ENCODE data around the gene WDR27.
A peak's percentile ranks its signal among the peaks of the same experiment; 100 is the strongest.
"Not testable (repeated sequence)": the region's sequence is repeated elsewhere in the genome, so short reads cannot be mapped to it uniquely, and the experiment has no call there.

The WDR27 gene

DNA sequence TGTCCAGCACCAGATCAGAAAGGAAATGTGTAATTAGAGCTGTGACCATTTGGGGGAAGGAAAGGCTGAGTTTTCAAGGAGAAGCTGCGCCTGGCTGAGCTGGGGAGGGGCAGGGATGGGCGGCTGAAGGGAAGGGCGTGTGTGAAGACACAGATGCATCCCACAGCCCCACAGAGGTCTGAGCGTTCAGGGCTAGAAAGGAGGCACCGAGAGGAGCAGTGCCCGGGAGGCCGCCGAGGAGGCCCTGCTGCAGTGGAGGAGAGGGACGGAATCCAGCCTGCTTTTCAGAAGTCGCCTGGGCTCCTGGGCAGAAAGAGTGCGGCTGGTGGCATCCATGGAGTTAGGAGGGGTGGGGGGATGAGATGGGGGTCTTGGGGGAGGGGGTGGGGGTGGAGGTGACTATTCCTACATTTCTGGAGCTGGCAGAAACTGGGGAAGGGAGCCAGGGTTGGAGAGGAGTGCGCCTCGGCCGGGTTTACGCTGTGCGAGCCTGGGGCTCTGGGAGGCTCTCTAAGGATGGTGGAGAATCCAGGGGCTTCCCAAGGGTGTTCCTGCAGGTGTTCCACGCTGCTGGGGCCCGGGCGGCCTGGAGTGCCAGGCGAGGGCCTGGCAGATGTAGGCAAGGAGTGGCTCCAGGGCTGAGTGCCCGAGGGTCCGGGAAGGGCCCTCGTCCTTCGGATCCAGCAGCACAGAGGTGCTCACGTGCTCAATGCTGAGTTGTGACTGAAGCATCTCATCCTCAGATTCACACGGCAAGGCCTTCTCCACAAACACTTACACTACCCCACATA is 41.8 kb downstream of the WDR27 start:
- DNase-seq, result no peak

- DNase-seq, result no peak
Observed at GRCh38 chr6:169657284-169657610, 44.6 kb downstream of the WDR27 start.

- DNase-seq, result no peak
Observed at GRCh38 chr6:169656546-169657283, 45.1 kb downstream of the WDR27 start.

- peak in 1 of 2 experiments; percentile 7 for DNase-seq
Observed at GRCh38 chr6:169654598-169655391, 47.0 kb downstream of the WDR27 start.

DNA sequence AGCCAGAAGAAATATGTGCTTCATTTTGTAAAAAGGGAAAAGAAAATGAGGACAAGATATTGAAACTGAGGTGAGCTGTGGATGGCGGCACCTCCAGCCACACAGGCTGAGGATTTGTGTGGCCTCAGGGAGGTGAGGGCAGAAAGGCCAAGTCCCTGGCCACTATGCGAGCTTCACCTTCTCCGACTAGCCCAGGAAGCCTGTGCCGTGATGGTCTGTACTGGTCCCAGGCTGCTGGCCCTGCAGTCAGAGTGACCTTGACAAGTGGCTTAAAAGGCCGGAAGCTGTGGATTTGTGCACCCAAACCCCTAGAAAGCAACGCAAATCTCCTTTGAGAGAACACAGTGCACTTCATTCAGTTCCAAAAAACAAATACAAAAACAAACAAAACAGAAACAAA is 48.1 kb downstream of the WDR27 start:
- DNase-seq, result no peak

DNA sequence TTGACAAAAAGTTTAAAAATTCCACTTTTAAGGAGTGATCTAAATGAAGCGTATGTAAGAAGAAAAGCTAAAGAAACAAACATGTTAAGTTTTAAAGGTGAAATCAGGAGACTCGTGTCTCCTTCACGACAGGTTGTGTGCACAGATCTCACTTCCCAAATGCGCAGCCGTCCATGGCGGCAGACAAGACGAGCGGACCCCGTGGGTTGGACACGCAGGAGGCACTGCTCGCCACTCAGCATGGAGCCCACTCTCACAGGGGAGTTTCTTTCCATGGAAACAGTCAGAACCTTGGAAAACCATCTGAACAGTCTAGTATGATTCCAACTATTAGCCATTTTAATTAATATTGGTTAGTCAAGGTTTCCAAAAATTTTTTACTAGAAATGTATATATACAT is 48.9 kb downstream of the WDR27 start:
- DNase-seq, result no peak

GRCh38 chr6:169651498-169651897 is 50.3 kb downstream of the WDR27 start:
- DNase-seq, result no peak

DNA sequence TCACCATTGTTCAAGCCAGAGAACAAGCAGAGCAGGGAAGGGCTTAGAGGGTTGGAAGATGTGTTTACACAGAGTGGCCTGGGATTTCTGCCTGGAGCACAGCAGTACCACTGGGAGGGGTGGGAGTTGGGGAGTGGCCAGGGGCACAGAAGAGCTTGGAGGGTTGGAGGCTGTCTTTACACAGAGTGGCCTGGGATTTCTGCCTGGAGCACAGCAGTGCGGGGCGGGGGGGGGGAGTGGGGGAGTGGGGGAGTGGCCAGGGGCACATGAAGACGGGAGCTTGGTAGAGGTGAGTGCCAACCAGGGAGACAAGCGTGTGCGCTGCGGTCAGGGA is 50.9 kb downstream of the WDR27 start:
- no peak for DNase-seq

- DNase-seq, result no peak
Observed at GRCh38 chr6:169650241-169650958, 51.4 kb downstream of the WDR27 start.

GRCh38 chr6:169648617-169649016 is 53.2 kb downstream of the WDR27 start:
- no peak for DNase-seq

- no peak for DNase-seq
Observed at GRCh38 chr6:169648092-169648491, 53.7 kb downstream of the WDR27 start.

DNA sequence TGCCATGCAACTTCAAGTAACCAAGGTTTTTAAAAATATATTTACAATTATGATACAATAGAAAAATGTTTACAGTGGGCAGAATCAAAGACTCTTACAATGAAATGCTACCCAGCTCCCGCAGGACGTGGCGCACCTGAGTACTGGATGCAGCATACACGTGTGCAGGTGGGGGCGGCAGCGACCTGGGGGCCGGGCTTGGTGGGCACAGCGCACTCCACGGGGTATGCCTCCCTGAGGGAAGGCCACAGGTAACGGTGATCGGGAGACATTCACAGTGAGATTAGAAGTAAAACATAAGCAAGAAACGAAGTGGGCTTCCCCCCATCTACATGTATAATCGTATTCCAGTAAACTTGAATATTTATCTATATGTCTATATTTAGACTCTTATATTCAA is 54.2 kb downstream of the WDR27 start:
- no peak for DNase-seq

- no peak for DNase-seq
Observed at GRCh38 chr6:169646906-169647567, 54.8 kb downstream of the WDR27 start.

- not testable (repeated sequence) for DNase-seq
Observed at GRCh38 chr6:169645459-169645858, 56.4 kb downstream of the WDR27 start.

DNA sequence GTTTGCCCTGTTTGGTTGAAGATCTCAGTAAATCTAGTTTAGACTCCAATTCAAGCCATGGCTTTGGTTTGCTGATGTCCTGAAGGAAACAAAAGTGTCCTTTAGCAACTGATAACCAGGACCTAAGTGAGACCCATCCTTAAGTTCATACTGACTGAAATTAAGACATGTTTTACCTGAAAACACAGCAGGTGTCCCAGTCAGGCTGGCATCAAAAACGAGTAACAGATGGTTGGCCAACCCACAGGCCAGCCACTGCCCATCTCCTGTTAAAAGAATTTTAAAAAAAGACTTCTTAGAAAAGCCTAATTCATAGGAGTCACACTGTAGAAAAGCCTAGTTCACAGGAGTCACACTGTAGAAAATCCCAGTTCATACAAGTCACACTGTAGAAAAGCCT is 58.3 kb downstream of the WDR27 start:
- no peak for DNase-seq

DNA sequence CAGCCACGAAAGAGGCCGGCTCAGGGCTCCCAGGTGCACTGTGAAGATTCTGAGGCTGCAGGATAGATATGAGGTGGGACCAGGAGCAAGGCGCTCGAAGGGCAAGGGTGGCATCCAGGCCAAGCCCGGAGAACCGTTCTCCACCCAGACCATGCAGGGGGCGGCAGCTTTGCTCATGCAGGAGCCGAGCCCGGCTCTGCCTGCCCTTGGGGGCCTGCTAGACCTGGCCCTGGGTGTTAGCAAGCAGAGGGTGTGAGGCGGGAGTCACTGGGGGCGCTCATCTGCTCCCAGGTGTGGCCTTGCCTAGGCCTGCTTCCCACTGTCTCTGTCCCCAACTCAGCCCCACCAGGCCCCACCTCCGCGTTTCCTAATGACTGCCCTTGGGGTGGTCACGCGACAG is 59.4 kb downstream of the WDR27 start:
- no peak for DNase-seq

DNA sequence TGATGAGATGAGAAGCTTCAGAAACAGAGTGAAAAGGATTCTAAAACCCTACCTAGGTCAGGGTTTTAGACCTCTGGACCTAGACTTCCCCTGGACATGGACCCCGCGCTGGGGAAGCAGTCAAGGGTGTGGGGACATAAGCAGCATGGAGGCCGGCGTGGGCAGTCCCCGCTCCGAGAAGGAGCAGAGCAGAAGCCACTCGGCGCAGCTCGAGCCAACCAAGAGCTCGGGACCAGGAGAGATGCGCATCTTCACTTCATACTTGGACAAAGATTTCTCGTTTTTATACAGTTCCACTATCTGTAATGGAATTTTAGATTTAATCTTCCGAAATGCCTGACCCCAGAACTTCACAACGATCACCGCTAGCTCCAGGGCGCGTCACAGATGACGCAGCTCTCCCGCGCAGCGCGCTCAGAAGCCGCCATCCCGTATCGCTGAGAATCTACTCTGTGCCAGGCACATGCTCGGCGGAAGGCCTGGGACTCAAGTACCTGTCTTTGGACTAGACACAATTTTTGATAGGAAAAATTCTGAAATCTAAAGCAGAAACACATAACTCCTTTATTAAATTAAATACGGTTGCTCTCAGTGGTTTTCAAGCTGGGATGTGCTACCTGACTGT is 60.3 kb downstream of the WDR27 start:
- DNase-seq, result no peak

- DNase-seq, result no peak
Observed at GRCh38 chr6:169640983-169641382, 60.8 kb downstream of the WDR27 start.

DNA sequence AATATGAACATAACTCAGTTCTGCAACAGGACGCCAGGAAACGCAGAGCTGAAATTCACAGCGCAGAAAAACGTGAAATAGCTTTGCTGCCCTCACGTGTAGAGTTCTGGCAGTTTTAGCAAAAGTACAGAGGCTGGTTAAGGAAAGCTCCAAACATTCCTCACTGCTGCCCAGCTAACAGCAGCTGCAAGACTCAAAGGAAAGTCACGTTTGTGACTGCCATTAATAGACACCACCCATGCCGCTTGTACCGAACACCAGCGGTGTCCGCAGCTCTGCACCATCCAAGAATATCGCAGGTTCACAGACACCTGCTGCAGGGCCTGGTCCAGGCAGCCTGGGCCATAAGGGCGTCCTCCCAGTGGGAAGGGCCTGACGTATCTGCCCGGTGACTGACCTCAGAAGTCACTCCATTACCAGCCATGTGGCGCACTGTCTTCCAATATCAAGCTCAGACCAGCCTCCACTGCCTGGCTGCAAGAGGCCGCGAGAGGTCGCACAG is 61.4 kb downstream of the WDR27 start:
- no peak for DNase-seq

DNA sequence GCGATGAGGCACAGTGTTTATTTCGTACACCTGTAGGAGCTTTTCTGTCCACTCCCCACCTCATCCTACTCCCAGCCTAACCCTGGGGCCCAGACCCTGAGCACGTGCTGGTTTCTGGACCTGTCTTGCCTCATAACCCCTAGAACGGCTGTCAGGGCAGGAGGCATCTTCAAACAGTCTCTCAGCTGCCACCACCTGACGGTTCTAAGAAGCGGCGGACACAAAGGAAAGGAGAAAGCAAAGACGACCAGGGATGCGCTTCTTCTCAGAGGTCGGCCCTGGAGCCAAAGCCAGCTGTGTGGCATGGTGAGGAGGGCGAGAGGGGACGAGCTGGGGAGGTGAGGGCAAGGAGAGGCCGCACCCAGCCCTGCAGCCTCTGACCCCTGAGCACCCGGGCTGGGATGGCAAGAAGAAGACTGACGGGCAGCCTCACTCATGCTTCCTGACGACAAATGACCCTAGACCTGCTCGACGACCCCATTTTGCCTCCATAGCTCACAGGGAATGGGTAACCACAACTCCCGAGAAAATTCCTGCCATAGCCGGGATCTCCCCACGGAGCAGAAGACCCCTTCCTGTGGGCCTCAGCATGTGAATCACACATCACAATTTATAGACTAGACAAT is 62.1 kb downstream of the WDR27 start:
- no peak for DNase-seq

DNA sequence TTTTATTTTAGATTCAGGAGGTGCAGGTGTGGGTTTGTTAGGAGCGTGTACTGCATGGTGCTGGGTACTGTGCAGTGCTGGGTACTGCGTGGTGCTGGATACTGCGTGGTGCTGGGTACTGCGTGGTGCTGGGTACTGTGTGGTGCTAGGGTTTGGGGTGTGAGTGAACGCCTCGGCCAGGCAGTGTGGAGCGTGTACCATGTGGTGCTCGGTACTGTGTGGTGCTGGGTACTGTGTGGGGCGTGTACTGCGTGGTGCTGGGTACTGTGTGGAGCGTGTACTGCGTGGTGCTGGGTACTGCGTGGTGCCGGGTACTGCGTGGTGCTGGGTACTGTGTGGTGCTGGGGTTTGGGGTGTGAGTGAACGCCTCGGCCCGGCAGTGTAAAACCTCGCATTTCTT is 62.9 kb downstream of the WDR27 start:
- DNase-seq, result no peak
